GM06990 (cell line): ENCODE data around the gene CCDC32.

Experiments
- DNase-seq: peaks from one replicate; pipeline ENCODE4 v3.0.0-alpha.2; 2011; ENCODE audit not compliant: insufficient read length; ENCODE audit errors: extremely low read depth
- H3K27me3 ChIP-seq: replicated peaks from 2 replicates; pipeline ENCODE4 v1.6.0; 2011; ENCODE audit warnings: low read length; ENCODE audit not compliant: control insufficient read depth, insufficient read depth
- H3K36me3 ChIP-seq: 2 replicates; pipeline ENCODE4 v1.5.1; 2011; ENCODE audit warnings: low read length; ENCODE audit not compliant: control insufficient read depth, insufficient read depth
- H3K4me3 ChIP-seq: replicated peaks from 2 replicates; pipeline ENCODE4 v1.5.1; 2011; ENCODE audit warnings: low read depth, mild to moderate bottlenecking, control low read depth, low read length
- TF ChIP-seq, protein P1 (sequence below): IDR thresholded peaks from 2 replicates; pipeline ENCODE4 v1.5.1; 2011; ENCODE audit warnings: low read length, control low read depth, mild to moderate bottlenecking, inconsistent platforms; ENCODE audit not compliant: insufficient read depth, poor library complexity, severe bottlenecking

CCDC32 gene

DNA sequence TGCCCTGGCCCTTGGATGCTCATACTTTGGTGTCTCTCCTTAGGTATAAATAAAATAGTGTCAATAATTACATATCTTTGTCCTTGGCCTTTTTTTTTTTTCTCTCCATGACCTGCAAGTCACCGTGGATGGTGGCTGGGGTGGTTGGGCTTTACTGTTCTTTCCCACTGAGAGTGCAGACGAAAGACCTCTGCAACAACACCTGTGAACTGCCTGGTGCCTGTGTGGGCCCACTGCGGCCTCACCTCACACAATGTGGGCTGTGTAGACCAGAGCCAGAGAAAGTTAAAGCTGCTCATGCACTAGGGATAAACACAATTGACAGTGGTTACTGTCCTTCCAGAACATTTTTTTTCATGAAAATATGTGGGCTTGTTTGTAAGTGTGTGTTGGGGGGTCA, 39.0 kb downstream of the CCDC32 start:
- TF ChIP-seq, protein P1, sequence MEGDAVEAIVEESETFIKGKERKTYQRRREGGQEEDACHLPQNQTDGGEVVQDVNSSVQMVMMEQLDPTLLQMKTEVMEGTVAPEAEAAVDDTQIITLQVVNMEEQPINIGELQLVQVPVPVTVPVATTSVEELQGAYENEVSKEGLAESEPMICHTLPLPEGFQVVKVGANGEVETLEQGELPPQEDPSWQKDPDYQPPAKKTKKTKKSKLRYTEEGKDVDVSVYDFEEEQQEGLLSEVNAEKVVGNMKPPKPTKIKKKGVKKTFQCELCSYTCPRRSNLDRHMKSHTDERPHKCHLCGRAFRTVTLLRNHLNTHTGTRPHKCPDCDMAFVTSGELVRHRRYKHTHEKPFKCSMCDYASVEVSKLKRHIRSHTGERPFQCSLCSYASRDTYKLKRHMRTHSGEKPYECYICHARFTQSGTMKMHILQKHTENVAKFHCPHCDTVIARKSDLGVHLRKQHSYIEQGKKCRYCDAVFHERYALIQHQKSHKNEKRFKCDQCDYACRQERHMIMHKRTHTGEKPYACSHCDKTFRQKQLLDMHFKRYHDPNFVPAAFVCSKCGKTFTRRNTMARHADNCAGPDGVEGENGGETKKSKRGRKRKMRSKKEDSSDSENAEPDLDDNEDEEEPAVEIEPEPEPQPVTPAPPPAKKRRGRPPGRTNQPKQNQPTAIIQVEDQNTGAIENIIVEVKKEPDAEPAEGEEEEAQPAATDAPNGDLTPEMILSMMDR, result no peak
- no peak for DNase-seq
- Histone ChIP-seq H3K27me3 (no peaks in the 10 kb centered on the region), H3K4me3 (no peak overlapping the region), H3K36me3 (no peaks in the 10 kb centered on the region)

DNA sequence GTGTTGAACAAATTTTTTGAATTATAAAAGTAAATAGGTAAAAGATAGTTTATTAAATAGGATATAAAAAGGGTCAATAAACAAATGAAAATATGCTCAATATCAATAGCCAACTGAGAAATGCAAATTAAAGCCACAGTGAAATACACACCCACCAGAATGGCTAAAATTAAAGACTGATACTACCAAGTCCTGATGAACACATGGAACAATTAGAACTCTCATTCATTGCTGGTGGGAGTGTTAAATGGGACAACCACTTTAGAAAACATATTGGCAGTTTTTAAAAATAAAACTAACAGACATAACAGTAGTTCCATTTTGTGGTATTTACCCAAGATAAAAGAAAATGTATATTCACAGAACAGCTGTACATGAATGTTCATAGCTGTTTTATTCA, 41.2 kb downstream of the CCDC32 start:
- no peak for DNase-seq
- TF ChIP-seq, protein P1, result no peak
- Histone ChIP-seq H3K36me3 (no peaks in the 10 kb centered on the region), H3K4me3 (no peak overlapping the region), H3K27me3 (no peaks in the 10 kb centered on the region)

DNA sequence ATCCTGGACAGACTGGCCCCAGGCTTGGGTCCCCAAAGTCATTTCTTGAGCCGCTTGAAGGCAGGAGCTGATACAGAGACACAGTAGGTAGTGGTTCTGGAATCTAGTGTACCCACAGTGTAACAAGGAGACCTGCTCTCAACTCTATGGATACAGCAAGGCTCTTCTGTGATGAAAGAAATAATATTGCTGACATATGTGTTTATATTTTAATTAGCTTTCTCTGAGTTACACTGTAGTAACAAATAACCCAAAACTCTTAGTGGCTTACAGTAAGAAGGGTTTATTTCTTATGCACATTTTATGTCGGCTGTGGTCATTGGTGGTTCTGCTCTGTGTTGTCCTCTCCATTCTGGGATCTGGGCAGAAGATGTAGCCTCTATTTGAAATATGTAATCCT, 48.5 kb downstream of the CCDC32 start:
- TF ChIP-seq, protein P1, result no peak
- no peak for DNase-seq
- Histone ChIP-seq H3K4me3 (no peak overlapping the region), H3K36me3 (no peaks in the 10 kb centered on the region), H3K27me3 (no peaks in the 10 kb centered on the region)

DNA sequence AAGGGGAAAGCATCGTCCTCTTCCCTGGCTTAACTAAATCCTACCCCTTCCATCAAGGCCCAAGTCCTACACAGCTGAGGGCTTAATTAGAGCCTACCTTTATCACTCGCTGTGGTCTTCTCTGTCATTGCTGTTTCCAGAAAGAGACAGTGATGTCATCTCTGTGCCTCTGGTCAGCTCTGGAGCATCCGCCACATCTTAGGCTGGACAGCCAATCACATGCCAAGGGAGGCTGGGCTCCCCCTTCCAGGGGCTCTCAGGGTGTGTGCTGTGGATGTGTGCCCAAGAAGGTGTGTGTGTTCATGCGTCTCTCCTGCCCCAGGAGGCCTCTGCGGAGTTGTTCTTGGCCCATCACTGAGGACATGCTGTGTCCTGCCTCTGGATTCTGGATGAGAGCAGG, 51.2 kb downstream of the CCDC32 start:
- TF ChIP-seq, protein P1, result no peak
- no peaks in the 10 kb centered on the region for H3K36me3 ChIP-seq
- H3K4me3 ChIP-seq, result no peak overlapping the region
- no peaks in the 10 kb centered on the region for H3K27me3 ChIP-seq
- no peak for DNase-seq

DNA sequence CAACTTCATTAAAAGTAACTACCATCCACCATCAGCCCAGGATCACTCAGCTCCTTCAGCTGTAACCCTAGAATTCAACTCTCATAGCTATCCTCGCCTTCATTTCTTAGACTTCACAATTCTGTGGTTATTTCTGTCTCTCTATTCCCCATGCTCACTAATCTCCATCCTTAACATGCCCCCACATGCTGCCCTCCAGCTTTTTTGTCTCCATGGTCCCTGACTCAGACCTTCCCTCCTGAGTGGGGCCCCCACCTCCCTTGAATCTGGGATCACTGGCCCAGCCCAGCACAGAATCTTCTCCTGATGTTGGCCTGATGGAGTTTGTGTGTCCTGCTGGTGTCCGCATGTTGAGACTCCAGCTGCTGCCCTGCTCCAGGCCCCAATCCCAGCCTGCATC, 52.4 kb downstream of the CCDC32 start:
- H3K4me3 ChIP-seq, result no peak overlapping the region
- H3K27me3 ChIP-seq, result no peaks in the 10 kb centered on the region
- TF ChIP-seq, protein P1, result no peak
- DNase-seq, result no peak
- no peaks in the 10 kb centered on the region for H3K36me3 ChIP-seq

DNA sequence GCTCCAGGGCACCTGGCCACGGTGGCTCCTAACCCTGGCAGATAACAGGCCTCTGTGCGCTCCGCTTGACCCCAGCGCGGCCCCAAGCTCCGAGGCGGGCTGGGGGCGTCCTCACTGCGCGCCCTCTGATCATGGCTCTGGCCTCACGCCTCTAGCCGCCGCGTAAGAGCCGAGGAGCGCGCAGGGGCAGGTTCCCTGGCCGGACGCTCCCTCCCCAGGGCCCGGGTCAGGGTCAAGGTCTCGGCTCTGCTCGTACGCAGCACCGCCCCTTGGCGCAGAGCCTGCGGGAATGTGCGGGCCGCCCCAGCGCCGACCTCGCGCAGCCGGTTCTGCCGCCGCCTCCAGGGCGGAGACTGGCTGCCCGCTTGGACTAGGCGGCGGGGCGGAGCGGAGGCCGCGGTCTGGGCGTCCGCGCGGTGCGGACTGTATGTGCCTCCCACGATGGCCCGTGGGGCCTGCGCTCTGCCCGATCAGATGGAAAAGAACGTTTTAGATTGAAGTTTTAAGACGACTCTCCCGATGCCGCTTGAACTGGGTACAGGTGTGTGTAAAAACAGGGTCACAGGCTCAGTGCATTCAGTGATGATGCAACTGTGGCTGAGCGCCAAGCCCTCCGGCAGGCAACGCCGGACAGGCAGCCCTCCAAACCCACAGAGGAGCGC, 53.2 kb downstream of the CCDC32 start:
- TF ChIP-seq, protein P1, result no peak
- peak overlapping the region; percentile 58 for H3K4me3 ChIP-seq
- DNase-seq, result peak; percentile 52
- no peaks in the 10 kb centered on the region for H3K27me3 ChIP-seq
- no peaks in the 10 kb centered on the region for H3K36me3 ChIP-seq
